Measurements from ENCODE around the gene SMTNL2.

DNA sequence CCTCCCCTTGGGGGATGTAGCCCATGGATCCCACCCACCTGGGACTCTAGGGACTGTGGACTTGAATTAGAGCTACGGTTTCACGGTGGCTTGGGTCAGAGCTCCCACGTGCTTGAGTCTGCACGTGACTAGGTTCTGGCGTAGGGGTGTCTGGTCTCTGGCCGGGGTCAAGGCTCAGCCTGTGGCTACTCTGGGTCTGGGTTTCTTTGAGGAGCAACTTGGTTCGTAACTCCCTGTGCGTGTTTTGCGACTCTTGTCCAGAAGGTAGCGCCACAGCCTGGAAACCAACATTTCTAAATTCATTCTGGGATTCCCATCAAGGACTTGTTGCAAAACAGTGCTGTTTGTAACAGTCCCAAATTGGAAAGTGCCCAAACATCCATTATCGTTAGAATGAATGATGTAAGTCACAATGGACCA, 23.5 kb upstream of the SMTNL2 start:
- TF ChIP-seq, protein P1, sequence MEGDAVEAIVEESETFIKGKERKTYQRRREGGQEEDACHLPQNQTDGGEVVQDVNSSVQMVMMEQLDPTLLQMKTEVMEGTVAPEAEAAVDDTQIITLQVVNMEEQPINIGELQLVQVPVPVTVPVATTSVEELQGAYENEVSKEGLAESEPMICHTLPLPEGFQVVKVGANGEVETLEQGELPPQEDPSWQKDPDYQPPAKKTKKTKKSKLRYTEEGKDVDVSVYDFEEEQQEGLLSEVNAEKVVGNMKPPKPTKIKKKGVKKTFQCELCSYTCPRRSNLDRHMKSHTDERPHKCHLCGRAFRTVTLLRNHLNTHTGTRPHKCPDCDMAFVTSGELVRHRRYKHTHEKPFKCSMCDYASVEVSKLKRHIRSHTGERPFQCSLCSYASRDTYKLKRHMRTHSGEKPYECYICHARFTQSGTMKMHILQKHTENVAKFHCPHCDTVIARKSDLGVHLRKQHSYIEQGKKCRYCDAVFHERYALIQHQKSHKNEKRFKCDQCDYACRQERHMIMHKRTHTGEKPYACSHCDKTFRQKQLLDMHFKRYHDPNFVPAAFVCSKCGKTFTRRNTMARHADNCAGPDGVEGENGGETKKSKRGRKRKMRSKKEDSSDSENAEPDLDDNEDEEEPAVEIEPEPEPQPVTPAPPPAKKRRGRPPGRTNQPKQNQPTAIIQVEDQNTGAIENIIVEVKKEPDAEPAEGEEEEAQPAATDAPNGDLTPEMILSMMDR (IDR thresholded peaks at IDR 0.05), result no peak
- TF ChIP-seq POLR2AphosphoS5 (IDR thresholded peaks at IDR 0.05; ENCODE audit: low read depth, low read length) (no peak), FOXM1 (IDR thresholded peaks at IDR 0.05; ENCODE audit: low read depth) (no peak), SMC3 (IDR thresholded peaks at IDR 0.05; ENCODE audit: low read depth, low read length) (no peak), RFX5 (IDR thresholded peaks at IDR 0.05; ENCODE audit: low read length) (no peak), CHD2 (IDR thresholded peaks at IDR 0.05; ENCODE audit: low read length, partially characterized antibody) (no peak)
- TF ChIP-seq, protein P2, sequence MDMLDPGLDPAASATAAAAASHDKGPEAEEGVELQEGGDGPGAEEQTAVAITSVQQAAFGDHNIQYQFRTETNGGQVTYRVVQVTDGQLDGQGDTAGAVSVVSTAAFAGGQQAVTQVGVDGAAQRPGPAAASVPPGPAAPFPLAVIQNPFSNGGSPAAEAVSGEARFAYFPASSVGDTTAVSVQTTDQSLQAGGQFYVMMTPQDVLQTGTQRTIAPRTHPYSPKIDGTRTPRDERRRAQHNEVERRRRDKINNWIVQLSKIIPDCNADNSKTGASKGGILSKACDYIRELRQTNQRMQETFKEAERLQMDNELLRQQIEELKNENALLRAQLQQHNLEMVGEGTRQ (IDR thresholded peaks at IDR 0.05; ENCODE audit: borderline replicate concordance, low read depth, low read length), result no peak

All from SK-N-SH (cell line).